HG02798 (cell line): Measurements from ENCODE around the gene TAPT1.

Experiments
- ATAC-seq: cut with Tn5 transposase; IDR thresholded peaks from one replicate; pipeline ENCODE4 v1.9.1; 2021; ENCODE audit warnings: mild to moderate bottlenecking; ENCODE audit not compliant: unreplicated experiment, poor library complexity

TAPT1 gene

DNA sequence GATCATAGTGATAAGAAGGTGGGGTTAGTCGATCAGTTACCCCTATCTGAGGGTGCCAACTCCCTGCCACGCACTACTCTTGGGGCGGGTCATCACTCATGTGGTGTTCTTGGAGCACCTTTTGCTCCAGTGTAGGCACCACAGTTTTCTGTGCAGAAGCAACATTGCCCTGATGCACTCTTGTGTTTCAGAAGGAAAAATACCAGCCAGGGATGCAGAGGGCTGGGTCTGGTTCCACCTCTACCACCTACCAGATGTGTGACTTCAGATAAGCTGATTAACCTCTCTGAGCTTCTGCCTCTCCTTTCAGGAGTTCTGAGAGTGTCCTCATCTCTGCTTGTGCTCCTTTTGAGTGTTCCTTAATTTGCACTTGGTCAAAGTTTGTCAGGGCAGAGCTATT, 112.5 kb downstream of the TAPT1 start:
- no peak for ATAC-seq

DNA sequence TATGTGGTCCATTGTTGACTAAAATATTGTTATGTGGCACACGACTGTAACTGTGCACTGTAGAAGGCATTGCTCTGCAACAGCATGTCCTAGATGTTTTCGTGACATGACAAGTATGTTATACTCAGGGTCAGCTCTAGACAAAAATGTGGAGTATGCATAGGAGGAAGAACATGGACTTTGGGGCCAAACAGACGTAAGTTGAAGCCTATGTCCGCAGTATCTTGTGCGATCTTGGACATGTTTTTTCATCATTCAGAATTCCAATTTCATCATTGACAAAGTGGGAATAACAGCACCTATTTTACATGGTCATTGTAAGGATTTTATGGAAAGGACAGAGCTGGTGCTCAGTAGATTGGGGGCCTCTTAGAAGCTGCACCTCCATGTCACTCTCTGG, 114.7 kb downstream of the TAPT1 start:
- no peak for ATAC-seq

DNA sequence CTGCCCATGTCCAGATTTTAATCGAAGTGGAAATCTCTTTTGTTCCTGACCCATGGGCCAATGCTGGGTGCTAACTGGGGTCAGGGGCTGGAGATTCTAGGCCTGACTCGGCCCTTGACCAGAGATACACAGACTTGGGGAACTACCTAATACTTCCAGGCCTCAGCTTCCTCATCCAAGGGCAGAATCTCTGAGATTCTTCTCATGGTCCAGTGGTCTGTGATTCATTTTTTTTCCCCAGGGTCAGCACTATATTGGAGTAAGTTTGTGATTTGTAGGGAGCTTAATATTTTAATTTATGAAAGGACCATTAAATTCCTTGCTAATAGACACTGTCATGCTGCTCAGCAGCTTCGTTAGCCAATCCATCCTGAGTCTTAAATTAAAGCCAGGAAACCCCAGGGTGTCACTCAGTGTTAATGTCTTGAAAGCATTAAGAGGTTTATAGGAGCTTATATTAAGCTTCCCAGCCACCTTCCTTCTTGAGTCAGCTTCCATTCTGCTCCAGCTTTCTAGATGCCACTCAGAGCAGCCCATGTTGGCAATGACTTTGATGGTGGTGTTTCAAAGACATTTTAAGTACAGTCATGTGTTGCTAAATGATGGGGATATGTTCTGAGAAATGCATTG, 115.5 kb downstream of the TAPT1 start:
- ATAC-seq: no peak
